ENCODE data around the gene AARSD1.

AARSD1 gene

DNA sequence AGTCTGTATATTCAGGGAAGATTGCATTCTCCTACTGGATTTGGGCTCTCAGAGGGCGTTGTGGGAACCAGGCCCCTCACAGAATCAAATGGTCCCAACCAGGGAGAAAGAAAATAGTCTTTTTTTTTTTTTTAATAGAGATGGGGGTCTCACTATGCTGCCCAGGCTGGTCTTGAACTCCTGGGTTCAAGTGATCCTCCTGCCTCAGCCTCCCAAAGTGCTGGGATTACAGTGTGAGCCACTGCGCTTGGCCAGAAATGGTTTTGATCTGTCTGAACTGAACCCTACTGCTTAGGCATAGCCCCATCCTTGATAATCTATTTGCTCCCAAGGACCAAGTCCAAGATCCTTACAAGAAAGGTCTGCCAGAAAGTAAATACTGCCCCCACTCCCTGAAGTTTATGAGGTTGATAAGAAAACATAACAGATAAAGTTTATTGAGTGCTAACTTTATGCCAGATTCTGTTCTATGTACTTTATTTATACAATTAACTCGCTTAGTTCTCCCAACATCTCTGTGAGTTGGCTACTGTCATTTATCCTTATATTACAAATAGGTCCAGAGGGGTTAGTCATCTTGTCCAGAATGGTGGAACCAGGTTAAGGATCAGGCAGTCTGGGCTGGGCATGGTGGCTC lies 50.2 kb downstream of the AARSD1 start:
- TF ChIP-seq, protein P1, sequence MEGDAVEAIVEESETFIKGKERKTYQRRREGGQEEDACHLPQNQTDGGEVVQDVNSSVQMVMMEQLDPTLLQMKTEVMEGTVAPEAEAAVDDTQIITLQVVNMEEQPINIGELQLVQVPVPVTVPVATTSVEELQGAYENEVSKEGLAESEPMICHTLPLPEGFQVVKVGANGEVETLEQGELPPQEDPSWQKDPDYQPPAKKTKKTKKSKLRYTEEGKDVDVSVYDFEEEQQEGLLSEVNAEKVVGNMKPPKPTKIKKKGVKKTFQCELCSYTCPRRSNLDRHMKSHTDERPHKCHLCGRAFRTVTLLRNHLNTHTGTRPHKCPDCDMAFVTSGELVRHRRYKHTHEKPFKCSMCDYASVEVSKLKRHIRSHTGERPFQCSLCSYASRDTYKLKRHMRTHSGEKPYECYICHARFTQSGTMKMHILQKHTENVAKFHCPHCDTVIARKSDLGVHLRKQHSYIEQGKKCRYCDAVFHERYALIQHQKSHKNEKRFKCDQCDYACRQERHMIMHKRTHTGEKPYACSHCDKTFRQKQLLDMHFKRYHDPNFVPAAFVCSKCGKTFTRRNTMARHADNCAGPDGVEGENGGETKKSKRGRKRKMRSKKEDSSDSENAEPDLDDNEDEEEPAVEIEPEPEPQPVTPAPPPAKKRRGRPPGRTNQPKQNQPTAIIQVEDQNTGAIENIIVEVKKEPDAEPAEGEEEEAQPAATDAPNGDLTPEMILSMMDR (IDR thresholded peaks at IDR 0.05) = no peak
- no peak for TF ChIP-seq ZFX (IDR thresholded peaks at IDR 0.05; ENCODE audit: borderline replicate concordance)
- H3K27ac ChIP-seq = no peak overlapping the region

DNA sequence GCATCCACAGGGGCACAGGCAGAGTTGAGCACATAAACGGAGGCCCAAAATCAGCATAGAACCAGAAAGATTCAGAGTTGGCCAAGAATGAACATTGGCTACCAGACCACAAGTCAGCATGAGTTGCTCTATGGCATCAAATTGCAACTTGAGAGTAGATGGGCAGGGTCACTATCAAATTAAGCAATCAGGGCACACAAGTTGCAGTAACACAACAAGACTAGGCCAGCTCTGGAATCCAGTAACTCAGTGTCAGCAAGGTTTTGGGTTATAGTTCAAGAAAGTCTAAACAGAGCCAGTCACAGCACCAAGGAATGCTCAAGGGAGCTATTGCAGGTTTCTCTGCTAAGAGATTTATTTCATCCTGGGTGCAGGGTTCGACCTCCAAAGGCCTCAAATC lies 50.7 kb downstream of the AARSD1 start:
- no peak overlapping the region for H3K27ac ChIP-seq
- TF ChIP-seq, protein P1 (IDR thresholded peaks at IDR 0.05) = no peak
- TF ChIP-seq ZFX (IDR thresholded peaks at IDR 0.05; ENCODE audit: borderline replicate concordance) = no peak

DNA sequence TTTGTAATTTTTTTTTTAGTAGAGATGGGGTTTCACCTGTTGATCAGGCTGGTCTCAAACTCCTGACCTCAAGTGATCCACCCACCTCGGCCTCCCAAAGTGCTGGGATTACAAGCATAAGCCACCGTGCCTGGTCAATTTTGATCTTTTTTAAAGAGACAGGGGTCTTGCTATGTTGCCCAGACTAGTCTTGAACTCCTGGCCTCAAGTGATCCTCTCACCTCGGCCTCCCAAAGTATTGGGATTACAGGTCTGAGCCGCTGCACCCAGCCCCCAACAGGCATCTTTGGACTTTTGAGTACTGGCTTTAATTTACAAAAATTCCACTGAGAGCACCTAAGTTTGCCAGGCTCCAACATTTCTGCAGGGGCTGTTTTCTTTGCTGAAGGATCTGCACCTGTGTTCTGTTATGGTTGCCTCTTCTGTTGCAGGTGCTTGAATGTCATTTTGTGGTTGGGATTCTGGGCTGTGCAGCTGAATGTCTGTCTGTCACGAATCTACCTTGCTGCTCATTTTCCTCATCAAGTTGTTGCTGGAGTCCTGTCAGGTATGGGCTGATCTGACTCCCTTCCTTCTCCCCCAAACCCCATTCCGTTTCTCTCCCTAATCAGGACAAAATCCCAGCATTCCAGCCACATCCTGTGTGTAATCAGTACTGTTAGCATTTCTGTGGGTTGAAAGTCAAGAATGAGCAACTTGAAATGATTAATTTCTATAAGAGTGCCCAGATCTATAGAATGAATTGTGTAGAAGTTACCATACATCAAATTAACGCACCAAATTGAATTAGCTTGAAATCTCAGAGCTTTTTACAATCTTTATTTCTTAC lies 55.2 kb downstream of the AARSD1 start:
- H3K27ac ChIP-seq = no peak overlapping the region
- TF ChIP-seq, protein P1 (IDR thresholded peaks at IDR 0.05) = no peak
- TF ChIP-seq ZFX (IDR thresholded peaks at IDR 0.05; ENCODE audit: borderline replicate concordance) = no peak

DNA sequence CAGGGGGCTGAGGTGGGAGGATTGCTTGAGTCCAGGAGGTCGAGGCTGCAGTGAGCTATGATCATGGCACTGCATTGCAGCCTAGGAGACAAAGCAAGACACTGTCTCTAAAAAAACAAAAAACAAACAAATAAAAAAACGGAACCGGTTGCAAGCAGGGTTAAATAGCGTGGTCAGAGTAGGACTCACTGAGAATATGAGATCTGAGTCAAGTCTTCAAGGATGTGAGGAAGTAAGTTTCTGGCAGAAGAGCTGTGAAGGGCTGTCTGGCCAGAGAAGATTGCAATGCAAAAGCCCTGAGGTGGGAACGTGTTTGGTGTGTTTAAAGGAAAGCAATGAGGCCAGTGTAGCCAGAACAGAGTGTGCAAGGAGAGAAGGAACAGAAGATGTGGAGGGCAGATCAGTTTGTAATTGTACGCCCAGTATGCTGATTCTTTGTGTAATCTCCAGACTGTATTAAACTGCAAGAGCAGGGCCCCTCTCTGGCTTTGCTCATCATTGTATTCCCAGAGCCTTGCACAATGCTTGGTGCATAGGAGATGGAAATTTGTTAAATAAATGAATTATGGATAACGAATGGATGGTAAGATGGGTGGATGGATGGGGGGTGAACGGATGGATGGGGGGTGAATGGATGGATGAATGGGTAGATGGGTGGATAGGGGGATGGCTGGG lies 57.3 kb downstream of the AARSD1 start:
- TF ChIP-seq, protein P1 (IDR thresholded peaks at IDR 0.05) = no peak
- TF ChIP-seq ZFX (IDR thresholded peaks at IDR 0.05; ENCODE audit: borderline replicate concordance) = no peak
- H3K27ac ChIP-seq = no peak overlapping the region

DNA sequence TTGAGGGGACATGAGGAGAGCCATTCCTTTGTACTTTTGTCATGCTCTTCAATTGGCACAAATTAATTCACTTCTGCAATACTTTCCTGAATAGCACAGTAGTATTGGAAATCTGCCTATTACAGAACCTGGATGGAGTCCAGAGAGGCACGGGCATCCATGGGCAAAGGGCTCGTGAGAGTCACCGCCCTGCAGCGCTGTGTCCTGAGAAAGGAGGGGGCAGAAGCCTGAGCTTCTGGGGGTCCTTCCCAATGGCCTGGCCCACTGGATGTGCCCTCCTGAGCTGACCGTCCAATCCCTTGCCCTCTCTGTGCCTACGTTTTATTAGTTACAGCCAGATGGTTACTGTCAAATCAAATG lies 60.2 kb downstream of the AARSD1 start:
- H3K27ac ChIP-seq = no peak overlapping the region
- no peak for TF ChIP-seq ZFX (IDR thresholded peaks at IDR 0.05; ENCODE audit: borderline replicate concordance)
- TF ChIP-seq, protein P1 (IDR thresholded peaks at IDR 0.05) = no peak

DNA sequence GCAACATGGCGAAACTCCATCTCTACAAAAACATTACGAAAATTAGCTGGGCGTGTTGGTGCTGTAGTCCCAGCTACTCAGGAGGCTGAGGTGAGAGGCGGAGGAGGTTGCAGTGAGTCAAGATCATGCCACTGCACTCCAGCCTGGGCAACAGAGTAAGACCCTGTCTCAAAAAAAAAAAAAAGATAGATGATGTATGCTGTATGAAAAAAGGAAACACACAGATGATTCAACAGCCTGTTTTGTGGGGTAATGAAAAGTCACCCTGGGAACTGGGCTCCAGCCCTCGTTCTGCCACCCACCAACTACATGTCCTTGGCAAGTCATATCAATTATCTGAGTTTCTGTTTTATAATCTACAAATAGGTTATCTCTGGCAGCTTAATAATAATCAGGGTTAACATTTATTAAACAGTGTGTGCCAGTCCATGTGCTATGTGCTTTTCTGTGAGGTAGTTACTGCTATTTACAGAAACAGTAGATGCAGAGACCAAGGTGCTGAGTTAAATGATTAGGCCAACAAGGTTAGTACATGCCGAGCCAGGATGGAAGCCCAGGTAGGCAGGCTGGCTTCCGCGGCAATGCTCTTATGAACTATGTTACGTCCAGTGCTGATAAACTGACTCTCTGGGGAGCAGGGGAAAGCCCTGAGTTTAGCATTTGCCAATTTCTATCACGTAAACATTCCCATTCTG lies 62.6 kb downstream of the AARSD1 start:
- TF ChIP-seq ZFX (IDR thresholded peaks at IDR 0.05; ENCODE audit: borderline replicate concordance) = no peak
- TF ChIP-seq, protein P1 (IDR thresholded peaks at IDR 0.05) = no peak
- H3K27ac ChIP-seq = no peak overlapping the region

Data from 22Rv1 (cell line).